NCI-H345 treated with DMSO at 0.1 percent for 48 hours (cell line): ENCODE data around the gene GIPC2.
"Not testable (repeated sequence)": the region's sequence is repeated elsewhere in the genome, so short reads cannot be mapped to it uniquely, and the experiment has no call there.

Experiments
- DNase-seq: peaks from one replicate; lab custom pipeline; 2025; ENCODE audit not compliant: unreplicated experiment; lab: John Stamatoyannopoulos, UW

The GIPC2 gene

DNA sequence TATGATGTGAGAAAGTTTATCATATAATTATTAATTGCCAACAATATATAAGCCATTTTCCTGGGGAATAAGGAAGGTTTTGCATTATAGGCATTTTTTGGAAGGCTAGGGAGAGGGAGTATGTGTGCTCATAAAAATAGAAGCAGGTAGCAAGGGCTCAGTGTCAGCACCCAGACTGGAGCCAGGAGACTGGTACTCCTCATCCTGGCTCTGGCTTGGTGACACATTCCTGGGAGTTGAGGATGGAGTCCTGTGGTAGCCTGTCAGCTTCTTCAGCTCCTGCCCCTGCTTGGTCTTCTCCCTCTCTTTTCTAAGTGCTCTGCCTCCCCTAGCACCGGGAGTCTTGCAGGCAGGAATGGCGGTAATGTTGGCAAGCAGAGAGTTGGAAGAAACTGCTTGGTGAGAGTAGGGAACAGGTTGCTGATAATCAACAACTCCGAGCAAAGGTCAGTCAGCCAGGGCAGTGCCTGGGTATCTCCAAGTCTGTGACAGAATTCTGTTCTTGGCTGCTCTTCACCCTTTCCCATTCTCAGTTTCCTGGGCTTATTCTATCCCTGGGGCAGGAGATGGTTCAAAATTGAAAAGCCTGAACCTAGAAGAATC lies 23.0 kb downstream of the GIPC2 start:
- no peak for DNase-seq

DNA sequence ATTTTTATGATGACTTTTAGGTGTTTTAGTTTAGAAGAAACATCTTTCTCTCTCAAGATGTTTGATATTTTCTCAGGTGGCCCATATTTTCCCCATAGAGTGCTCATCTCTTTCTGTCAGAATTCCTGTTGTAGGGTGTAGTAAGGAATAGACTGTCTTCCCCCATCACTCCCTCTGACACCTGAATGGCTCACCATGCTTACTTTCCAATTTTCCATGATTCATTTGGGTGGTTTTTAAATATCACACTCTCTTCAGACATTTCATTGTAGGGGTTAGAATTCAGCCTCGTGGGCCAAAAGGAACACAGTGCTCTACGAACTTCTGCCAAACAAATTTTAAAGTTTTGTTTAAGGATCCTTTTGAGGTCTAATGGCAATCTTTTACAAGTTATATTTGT lies 24.0 kb downstream of the GIPC2 start:
- no peak for DNase-seq

DNA sequence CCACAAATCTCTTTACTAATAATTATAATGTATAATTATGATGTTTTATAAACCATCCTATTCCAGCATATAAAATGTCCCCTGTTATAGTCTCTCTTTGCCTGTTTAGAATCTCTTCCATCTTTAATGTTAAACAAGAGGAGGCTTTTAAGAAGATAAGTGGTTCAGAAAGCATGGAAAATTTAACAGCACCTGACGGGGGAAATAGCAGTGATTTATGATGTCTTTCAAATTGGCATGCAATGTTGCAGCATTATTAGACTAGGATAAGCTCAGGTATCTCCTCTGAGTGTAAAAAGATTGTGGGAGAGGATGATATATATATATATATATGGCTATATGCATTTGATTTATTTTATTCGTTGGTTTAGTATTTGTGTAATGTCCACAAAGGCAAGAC lies 24.4 kb downstream of the GIPC2 start:
- DNase-seq, result no peak

DNA sequence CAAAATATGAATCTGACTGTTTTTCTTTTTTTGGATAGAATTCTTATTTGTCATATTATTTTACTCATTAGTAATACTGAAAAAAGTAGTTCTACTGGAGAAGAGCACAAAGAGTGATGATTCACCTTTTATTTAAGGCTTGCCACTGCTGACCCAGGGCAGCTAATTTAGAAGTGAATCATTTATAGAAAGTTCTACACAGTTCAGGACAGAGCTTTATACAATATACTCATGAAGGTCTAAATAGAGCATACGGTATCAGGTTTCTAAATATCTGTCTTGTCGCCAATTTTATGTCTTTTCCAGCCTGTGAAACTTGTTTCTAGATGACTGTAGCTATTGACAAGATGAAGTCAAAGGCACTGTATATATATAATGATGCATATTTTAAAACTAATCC lies 25.0 kb downstream of the GIPC2 start:
- DNase-seq, result no peak

DNA sequence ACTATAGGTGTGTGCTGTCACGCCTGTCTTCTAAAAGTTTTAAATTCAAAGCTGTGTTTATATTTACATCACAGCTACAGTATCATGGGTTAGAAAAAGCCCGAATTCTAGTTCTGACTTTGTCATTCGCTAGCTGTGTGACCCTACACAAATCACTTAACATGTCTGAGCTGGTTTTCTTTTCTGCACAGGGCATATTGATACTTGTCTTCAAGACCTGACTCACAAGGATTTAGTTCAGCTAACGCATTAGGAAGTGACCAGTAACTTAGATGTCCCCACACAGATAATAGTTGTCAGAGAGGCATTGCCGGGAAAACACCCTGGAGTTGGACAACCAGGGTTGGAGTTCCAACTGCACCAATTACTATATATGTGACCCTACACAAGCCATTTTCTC lies 25.9 kb downstream of the GIPC2 start:
- no peak for DNase-seq

DNA sequence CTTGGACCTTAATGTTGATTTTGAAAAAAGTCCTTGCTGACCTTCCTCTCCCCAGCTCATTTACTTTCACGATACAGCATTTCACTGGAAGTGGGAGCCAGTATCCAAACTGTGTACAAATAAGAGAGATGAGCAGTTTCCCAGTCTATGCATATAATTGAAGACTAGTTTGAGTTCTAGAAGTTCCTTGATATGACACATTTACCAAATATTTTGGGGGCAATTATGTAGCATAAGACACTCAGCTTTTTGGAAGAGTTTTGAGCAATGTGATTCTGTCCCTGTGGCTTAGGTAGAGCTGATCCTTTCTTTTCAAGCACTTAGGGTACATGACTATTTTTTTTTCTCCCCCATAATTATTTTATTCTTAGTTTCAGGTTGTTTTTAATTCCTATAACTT lies 26.4 kb downstream of the GIPC2 start:
- DNase-seq, result no peak

DNA sequence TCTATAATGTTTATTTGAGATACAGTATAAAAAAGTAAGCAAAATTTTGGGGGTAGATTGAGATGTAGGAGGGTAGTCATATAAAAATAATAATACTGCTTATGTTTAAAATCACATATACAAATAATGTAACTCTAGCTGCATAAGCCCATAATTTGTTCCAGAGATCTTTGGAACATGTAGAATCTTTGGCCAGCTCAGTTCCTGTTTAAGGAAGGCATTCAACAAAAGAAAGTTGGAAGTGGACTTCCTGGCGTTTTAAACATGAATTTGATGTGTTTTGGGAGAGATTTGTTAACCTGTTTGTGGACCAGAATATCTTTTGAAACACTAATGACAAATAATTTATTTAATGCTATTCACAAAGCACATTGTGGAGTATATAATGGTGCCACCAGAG lies 27.7 kb downstream of the GIPC2 start:
- no peak for DNase-seq

DNA sequence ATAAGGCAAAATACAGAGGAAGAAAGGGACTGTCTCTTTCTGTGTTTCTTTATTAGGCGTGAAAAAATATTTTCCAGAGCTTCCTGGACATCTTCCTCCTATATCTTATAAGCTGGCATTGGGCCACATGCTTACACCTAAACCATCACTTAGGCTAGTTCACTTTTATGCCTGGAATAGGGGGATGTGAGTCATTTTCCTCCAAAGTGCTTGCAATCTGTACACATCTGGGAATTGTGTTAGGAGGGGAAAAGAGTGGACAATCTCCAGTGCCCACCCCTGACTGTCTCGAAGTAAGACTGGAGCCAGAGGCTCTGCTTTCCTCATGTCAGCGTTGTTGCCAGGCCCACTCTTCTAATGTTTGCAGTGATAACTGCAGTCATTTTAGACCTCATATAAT lies 29.9 kb downstream of the GIPC2 start:
- no peak for DNase-seq

DNA sequence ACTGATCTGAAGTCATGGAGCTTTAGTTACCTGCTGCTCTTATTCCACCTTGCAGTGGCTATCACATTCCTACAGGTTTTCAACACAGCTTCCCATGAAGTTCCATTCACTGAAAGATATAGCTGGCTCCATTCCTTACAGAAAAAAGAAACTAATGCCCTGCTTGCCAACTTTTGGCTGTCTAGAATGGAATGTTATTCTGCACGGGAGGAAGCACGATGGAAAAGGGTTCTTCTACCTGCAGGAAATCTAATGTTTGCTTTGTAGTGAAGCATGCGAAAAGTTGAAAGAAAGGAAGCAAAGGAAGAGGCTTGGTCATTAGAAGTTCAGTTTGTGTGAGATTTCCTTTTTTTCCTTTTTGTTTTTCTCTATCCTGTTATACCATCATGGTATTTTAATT lies 32.6 kb downstream of the GIPC2 start:
- DNase-seq, result no peak

DNA sequence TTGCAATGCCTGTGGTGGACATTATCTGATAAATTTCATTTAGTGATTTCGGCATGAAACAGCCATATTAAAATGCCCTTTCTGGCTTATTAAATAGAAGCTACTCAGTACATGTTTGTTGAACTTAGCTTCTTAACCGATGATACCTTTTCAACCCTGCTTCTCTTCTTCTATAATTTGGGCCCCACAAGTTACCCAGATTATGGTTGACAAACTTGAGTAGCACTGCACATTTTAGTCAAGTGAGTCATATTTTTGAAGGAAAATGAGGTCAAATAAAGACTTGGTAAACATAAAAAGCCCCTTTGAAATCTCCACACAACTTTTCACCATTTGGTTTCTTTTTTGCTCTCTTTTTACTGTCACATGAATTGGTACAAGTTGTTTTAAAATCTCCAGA lies 33.8 kb downstream of the GIPC2 start:
- no peak for DNase-seq

DNA sequence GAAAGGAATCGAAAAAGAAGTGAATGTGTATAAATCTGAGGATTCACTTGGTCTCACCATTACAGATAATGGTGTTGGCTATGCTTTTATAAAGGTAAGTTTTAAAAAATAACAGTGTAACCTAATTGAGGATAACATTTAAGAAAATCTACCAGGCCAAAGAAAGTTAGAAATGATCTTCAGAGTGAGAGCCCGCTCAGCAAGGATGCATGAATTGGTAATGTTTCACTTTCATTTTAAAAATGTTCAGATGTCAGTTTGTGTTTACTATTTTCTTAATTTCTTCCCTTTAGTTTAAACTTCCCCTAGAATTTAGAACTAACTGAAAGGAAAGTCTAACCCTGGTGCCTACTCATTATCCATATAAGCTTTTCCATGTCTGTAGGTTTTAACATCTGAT lies 35.0 kb downstream of the GIPC2 start:
- DNase-seq, result no peak

DNA sequence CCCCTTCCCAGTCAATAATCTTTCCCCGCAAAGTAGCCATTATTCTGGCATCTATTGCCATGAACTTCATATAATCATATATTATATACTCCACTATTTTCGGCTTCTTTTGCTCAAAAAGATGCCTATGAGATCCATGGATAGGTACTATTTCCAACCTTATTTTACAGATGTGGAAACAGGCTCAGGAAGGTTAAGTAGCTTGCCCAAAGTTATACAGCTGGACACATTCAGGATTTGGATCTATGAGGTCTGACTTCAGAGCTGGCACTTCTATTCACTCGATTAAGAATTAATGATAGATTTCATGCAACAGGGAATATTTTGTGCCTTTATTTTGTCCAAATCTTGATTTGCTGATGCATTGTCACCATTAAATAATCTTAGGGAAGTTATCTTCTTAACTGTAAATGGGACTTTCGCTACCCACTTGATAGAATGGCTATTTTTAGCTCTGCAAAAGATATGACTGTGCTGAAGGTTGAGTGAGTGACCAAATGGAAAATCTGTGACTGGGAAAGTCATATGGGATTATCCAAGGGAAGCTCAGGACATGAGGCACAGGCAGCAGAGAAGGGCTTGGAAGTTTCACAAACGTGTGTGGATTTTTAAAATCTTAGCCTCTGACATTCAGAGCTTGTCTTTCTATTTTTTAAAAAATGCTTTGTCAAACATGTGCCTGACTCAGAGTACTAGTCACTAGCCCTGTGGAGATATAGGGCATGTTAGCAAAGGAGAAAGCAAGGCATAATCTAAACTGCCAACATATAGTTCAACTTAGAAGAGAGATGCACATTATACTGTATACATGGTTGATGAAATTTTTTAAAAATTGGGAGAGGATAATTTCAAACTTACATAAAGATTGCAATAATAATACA lies 36.5 kb downstream of the GIPC2 start:
- DNase-seq, result no peak

DNA sequence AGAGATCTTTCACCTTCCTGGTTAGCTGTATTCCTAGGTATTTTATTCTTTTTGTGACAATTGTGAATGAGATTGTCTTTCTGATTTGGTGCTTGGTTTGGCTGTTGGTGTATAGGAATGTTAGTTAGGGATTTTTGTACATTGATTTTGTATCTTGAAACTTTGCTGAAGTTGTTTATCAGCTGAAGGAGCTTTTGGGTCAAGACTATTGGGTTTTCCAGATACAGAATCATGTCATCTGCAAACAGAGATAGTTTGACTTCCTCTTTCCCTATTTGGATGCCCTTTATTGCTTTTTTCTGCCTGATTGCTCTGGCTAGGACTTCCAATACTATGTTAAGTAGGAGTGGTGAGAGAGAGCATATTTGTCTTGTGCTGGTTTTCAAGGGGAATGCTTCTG lies 38.9 kb downstream of the GIPC2 start:
- not testable (repeated sequence) for DNase-seq

DNA sequence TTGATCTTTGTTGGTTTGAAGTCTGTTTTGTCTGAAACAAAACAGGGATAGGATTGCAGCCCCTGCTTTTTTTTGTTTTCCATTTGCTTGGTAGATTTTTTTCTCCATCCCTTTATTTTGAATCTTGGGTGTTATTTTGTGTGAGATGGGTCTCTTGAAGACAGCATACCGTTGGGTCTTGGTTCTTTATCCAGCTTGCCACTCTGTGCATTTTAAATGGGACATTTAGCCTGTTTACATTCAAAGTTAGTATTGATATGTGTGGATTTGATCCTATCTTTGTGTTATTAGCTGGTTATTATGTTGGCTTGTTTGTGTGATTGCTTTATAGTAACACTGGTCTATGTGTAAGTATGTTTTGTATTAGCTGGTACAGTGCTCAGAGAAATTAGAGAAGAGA lies 40.9 kb downstream of the GIPC2 start:
- DNase-seq, result no peak

DNA sequence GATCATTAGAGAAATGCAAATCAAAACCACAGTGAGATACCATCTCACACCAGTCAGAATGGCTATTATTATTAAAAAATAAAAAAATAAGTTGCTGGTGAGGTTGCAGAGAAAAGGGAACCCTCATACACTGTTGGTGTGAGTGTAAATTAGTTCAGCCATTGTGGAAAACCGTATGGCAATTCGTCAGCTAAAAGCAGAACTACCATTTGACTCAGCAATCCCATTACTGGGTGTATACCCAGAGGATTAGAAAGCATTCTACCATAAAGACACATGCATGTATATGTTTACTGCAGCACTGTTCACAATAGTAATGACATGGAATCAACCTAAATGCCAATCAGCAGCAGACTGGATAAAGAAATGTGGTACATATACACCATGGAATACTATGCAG lies 42.2 kb downstream of the GIPC2 start:
- DNase-seq, result no peak

DNA sequence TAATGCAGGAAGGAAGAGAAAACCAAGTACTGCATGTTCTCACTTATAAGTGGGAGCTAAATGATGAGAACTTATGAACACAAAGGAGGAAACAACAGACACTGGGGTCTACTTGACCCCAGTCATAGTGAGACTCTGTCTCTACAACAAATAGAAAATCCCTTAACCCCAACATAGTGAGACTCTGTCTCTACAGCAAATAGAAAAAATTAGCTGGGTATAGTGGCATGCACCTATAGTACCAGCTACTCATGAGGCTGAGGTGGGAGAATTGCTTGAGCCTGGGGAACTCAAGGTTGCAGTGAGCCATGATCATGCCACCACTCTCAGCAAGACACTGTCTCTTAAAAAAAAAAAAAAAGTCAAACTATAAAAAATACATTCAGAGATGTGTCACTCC lies 42.7 kb downstream of the GIPC2 start:
- DNase-seq, result no peak

DNA sequence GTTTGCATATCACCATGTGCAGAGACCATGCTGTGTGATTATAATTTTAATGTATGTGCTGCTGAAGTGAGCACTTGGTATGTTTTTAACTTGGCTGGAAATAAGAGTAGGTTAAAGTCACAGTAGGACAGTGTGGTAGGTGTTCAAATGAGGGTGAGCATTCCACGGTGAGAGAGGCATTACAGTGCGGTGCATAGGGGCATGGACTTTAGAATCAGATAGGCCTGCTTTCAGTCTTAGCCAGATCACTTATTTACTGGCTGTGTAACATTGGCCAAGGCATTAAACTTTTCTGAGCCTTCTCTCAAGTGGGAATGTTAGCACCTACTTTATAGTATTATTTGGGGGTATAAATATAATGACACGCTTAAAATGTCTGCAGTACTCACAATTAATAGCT lies 43.2 kb downstream of the GIPC2 start:
- DNase-seq, result no peak

DNA sequence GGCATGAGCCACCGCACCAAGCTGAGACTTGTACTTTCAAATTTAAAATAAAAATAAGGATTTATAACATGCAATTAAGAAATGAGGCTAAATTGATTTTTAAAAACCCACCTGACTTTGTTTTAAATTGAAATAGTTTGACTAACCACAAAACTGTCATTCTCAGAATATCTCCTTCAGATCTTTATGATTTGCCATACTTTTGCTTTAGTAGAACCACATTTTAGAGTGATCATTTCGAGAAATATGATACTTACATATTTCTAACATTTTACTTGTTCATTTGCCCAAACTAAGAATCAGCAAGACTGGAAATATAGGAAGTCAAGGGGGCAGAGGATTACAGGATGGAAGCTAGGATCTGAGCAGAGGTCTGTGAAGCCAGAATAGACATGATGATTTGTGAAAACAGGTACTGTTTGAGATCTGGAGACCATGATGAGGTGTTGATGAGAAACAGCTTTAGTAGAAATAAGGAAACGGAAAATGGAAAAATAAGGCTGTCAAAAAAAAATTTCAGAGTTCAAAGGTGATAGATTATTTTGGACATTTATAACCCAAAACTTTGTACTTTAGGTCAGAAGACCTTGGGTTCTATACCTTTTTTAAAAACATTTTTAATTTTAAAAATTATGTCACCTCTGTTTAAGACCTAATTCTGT lies 44.8 kb downstream of the GIPC2 start:
- no peak for DNase-seq

DNA sequence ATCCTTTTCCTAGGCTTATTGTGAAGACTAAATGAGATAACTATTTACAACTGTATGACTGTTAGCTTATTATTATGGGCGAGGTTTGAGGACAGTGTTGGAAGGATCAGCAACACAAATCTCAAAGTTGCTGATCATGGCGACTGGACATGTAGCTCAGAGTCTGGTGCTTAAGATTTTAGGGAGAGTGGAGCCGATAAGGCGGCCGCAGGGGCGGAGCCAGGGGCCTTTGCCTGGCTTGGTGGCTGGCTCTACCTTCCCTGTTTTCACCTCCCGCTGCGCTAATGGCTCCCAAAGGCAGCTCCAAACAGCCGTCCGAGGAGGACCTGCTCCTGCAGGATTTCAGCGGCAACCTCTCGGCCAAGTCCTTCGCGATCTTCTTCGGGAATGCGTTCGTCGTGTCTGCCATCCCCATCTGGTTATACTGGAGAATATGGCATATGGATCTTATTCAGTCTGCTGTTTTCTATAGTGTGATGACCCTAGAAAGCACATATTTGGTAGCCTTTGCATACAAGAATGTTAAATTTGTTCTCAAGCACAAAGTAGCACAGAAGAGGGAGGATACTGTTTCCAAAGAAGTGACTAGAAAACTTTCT lies 45.5 kb downstream of the GIPC2 start:
- DNase-seq, result no peak

DNA sequence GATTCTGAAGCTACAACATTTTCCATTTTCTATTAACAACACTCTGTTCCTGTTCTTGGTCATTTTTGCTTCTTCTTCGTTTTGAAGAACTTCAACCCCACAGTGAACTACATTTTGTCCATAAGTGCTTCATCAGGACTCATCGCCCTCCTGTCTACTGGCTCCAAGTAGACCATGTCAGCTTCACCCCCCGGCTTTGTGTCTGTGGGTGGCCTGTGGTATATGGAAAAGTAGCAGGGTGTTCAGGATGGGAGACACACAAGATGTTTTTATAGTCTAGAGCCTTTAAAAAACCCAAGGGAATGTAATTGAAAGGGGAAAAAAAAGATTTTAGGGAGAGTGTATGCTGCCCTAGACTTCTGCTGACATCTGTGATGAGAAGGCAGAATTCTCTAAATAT lies 46.1 kb downstream of the GIPC2 start:
- no peak for DNase-seq

DNA sequence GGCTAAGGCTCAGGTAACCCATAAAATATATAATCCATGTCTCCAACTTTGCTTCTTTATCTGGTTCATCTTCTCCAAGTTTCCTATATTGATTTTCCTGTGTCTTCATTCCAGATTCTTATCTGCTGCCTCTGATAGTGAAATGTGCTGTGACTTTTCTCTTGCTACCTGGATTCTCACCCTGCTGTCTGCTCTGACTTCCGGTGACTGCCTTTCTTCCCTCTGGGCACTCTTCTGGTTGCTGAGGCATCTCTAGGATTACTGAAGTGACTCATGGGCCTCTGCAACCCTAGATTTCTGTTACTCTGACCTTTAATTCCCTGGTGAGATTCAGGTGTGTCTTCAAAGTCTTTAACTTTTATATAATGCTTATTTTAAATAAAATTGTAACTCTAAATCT lies 46.9 kb downstream of the GIPC2 start:
- DNase-seq, result no peak

DNA sequence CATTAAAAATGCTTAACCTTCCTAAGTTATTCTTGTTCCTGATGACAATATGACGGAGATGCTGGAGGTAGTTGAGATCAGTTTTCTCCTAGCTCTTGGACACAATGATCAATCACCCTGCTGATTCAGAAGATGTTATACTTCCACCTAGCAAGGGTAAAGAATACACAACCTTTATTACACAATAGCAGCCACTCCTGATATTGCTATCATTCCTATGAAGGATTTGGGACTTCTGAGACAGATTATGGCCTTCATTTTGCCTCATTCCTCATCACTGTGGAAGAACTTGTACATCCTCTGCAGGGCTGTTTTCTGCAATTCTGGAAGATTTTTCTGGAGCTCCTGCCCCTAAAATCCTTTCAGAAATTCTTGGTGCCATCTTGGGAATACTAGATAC lies 47.8 kb downstream of the GIPC2 start:
- no peak for DNase-seq
